ENCODE data around the gene USP6NL.

DNA sequence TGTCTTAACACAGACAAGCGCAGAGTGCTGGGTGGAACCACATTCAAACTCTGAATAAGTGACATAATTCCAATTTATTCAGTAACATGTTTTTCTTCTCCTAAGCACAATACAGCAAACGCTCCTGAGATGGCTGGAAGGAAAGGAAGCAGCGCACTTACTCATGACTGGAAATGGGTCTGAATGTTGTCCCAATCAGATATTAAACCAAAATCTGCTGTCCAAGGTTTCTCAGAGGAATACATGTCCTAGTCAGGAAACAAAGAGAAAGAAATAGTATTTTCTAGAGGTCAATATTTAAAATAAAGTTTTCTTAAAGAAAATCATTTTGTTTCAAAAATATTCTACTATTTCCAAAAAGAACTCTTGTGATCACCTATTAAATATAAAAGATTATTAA, 14.0 kb downstream of the USP6NL start:
- TF ChIP-seq, protein P1, sequence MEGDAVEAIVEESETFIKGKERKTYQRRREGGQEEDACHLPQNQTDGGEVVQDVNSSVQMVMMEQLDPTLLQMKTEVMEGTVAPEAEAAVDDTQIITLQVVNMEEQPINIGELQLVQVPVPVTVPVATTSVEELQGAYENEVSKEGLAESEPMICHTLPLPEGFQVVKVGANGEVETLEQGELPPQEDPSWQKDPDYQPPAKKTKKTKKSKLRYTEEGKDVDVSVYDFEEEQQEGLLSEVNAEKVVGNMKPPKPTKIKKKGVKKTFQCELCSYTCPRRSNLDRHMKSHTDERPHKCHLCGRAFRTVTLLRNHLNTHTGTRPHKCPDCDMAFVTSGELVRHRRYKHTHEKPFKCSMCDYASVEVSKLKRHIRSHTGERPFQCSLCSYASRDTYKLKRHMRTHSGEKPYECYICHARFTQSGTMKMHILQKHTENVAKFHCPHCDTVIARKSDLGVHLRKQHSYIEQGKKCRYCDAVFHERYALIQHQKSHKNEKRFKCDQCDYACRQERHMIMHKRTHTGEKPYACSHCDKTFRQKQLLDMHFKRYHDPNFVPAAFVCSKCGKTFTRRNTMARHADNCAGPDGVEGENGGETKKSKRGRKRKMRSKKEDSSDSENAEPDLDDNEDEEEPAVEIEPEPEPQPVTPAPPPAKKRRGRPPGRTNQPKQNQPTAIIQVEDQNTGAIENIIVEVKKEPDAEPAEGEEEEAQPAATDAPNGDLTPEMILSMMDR (IDR thresholded peaks at IDR 0.05), result no peak
- TF ChIP-seq POLR2A (IDR thresholded peaks at IDR 0.05) (no peak), POLR2AphosphoS5 (IDR thresholded peaks at IDR 0.05) (no peak)
